Effector CD4-positive, alpha-beta T cell (primary cell): Measurements from ENCODE around the gene BMP7.

ENCODE experiments used
- DNase-seq: peaks from one replicate; pipeline ENCODE4 v3.0.0-alpha.2; 2020

The BMP7 gene

GRCh38 chr20:57118964-57119363 is 147.5 kb downstream of the BMP7 start:
- DNase-seq: no peak
